Muscle of arm (tissue), 12 donors: Measurements from ENCODE around the gene C1QL3. TPM values are rescaled to one million over a fixed set of nuclear protein-coding genes. Genes with fewer than 3 reads are reported as not detected.

Source experiments
- DNase-seq: peaks from one replicate; pipeline ENCODE4 v3.0.0-alpha.2; 2013
- polyA plus RNA-seq, 12 donors: library from polyadenylated mRNA; unstranded; fragments of 120-200 nt; gene quantifications; one replicate each; pipeline ENCODE4 v1.2.1, GENCODE V29; 2013; ENCODE audit not compliant: insufficient read length in 12 of 12

C1QL3 gene
- polyA plus RNA-seq, 12 donors, result 0.07 to 1.4 (median 0.56) TPM; not detected in 2

- no peak for DNase-seq
Measured at GRCh38 chr10:16493884-16494536, 27.7 kb downstream of the C1QL3 start.

- no peak for DNase-seq
Measured at GRCh38 chr10:16491933-16492332, 29.7 kb downstream of the C1QL3 start.

GRCh38 chr10:16490511-16490910 lies 31.2 kb downstream of the C1QL3 start:
- DNase-seq, result no peak

GRCh38 chr10:16483241-16483917 lies 38.3 kb downstream of the C1QL3 start:
- DNase-seq, result no peak

GRCh38 chr10:16481052-16481728 lies 40.5 kb downstream of the C1QL3 start:
- no peak for DNase-seq

GRCh38 chr10:16478801-16479200 lies 42.9 kb downstream of the C1QL3 start:
- DNase-seq, result no peak

GRCh38 chr10:16477757-16478156 lies 43.9 kb downstream of the C1QL3 start:
- no peak for DNase-seq

GRCh38 chr10:16472828-16473227 lies 48.9 kb downstream of the C1QL3 start:
- no peak for DNase-seq

- no peak for DNase-seq
Measured at GRCh38 chr10:16470747-16471146, 50.9 kb downstream of the C1QL3 start.

- no peak for DNase-seq
Measured at GRCh38 chr10:16466001-16466400, 55.7 kb downstream of the C1QL3 start.

Other genes starting within 250 kb of the C1QL3 start
- 10 to 100 TPM in 3 of 12 donors, 1 to 10 TPM in 8, not detected in 1; 5.4 to 10.7 (median 7.7) TPM for gene PTER, start 84.9 kb downstream of the C1QL3 start, polyA plus RNA-seq